IPS DF 19.7 (cell line): ENCODE data around the gene CHMP6.

Experiments used
- DNase-seq: peaks from one replicate; pipeline ENCODE4 v3.0.0-alpha.2; 2013; ENCODE audit warnings: low read depth, low spot score

CHMP6 gene

DNA sequence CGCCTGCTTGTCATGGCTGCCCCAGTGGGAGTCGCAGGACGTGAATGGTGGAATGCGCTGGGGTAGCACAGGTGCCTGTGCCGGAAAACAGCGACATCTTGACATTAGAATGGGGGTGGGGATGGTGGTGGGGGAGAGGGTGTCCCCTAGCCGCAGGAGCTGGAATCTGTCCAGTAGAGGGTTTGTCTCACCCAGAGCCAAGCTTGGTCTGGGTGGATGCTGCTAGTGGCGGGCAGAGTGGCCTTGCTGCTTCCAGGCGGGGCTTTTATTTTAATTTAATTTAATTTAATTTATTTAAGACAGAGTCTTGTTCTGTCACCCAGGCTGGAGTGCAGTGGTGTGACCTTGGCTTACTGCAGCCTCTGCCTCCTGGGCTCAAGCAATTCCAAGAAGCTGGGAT, 51.0 kb downstream of the CHMP6 start:
- DNase-seq: no peak

- DNase-seq: no peak
Observed at GRCh38 chr17:81043319-81043724, 51.7 kb downstream of the CHMP6 start.

DNA sequence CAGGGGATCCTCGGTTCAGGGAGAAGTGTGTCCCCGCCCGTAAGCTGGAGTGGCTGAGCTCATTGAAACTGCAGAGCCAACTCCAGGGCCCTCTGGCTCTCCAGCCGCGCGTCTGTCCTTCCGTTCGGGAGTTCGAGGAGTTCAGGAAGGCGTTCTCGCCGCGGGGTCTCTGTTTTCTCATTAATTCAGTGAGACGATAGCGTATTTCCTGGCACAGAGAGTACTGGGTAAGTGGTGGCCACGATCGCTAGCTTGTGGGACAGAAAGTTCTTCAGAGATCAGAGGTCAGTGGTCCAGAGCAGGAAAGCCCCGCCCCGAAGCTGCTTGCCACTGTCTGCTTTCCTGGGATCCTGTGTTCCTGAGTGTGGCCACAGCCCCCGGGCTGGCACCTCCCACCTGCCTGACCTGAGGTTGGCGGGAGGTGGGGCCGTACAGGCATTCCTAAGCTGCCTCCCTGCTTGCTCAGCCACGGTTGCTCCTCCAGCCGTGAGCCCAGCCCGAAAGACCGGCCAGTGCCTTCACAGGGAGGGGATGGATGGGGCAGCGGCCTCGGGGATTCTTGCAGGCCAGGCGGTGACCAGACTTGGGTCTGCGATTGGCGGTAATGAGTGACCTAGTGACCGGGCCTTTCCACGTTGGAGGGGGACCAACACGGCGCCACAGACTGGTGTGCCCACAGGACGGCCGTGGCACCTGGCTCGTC, 52.2 kb downstream of the CHMP6 start:
- DNase-seq: no peak

- DNase-seq: no peak
Observed at GRCh38 chr17:81044428-81044763, 52.8 kb downstream of the CHMP6 start.

GRCh38 chr17:81044764-81045589, 53.3 kb downstream of the CHMP6 start:
- no peak for DNase-seq

DNA sequence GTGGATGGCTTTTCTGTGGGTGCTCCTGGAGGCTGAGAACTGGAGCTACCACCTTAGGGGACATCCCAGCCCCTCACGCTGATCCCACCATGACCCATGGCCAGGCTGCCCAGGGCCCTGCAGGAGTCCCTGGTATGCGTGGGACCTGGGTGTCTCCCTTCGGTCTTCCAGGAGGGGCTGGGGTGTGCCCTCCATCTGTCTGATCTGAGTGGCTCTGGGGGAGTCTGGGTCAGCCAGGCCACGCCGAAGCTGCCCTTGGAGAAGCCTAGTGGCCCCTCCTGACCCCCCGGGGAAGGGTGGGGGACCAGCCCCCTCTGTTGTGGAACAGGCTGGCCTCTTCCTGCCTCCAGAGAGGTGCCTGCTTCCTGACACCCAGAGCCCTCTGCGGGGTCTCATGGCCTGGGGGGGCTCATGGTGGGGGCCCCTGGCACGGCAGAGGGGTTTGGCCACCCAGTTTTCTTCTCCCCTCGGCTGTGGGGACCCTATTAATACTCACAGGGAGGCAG, 54.0 kb downstream of the CHMP6 start:
- no peak for DNase-seq

- DNase-seq: no peak
Observed at GRCh38 chr17:81046132-81046769, 54.6 kb downstream of the CHMP6 start.

DNA sequence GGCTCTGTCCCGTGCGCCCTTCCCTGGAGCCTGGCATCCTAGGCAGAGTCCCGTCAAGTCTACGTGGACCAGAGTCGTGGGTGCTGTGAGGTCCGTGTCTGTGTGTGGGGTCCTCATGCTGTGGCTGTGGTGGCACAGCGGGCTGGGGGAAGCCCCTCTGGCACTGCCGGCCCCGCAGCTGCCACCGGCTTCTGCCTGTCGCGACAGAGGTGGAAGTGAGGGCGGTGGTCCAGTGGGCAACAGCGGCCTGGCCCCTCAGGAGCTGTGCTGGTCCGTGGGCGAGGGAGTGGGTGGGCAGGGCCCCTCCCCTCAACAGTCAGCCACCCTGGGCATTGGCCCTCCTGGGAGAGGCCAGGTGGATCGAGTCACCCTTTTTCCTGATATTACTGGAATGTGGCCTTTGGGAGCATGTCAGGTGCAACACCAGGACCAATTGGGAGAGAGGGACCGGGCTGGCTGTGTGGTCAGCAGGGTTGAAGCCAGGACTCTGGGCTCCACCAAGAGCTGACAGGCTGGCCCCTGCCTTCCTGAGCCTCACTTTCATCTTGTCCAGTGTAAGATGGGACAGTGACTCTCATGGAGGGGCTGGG, 55.2 kb downstream of the CHMP6 start:
- DNase-seq: no peak

- DNase-seq: no peak
Observed at GRCh38 chr17:81048827-81049371, 57.3 kb downstream of the CHMP6 start.

DNA sequence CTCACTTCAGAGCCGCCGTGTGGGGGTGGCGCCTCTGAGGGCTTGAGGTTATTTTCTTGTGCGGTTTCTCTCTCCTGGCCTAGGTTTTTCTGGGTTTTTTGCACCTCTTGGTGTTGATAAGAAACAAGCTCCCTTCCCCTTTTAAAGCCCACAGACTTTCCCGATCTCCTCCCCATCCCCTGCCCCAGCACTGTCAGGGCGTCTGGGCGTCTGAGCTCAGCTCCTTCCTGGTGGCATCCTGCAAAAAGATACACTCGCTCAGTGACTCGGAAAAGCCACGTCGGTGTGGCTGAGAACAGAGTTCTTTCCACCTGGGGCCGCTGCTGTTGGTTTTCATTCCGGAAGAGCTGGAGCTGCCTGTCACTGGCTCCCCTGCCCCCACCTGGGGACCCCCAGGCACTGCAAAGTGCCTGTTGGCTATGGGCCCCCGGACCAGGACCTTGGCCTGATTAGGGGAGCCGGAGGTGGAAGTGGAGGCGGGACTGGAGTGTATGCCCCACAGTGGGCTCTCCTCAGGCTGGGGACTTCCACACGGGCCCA, 57.8 kb downstream of the CHMP6 start:
- DNase-seq: no peak
